A549 (cell line): ENCODE data around the gene CXCR1. TPM values are rescaled to one million over a fixed set of nuclear protein-coding genes. Genes with fewer than 3 reads are reported as not detected.
A peak's percentile ranks its signal among the peaks of the same experiment; 100 is the strongest.

Experiments used
- ATAC-seq, 2 experiments: fragments of 200-7000 bp in 1 of 2; fragments of >200 bp in 1 of 2; cut with Nextera tagmentation in 1 of 2; cut with Tn5 transposase in 1 of 2; 3 replicates each; pipeline versions ENCODE4 v1.8.0 to v1.9.1; 2018 to 2020; ENCODE audit warnings: mild to moderate bottlenecking in 1 of 2, moderate library complexity in 1 of 2
- CTCF ChIA-PET: fragments of 300-600 bp; sonication (Branson Sonifier 250); formaldehyde crosslinking; extraction: SDS; loops from one replicate; lab custom pipeline; 2021; ENCODE audit warnings: antibody characterized with exemption, inconsistent platforms; lab: Yijun Ruan, JAX
- POLR2A ChIA-PET: fragments of 350-600 bp; formaldehyde crosslinking; extraction: SDS; loops from one replicate; lab custom pipeline; 2021; ENCODE audit warnings: antibody characterized with exemption, inconsistent platforms; lab: Yijun Ruan, JAX
- DNase-seq, 2 experiments: peaks; one replicate each; pipeline versions ENCODE4 v3.0.0 to v3.0.0-alpha.2; 2011 to 2016; ENCODE audit warnings: low read depth in 1 of 2, low spot score in 1 of 2
- FAIRE-seq: peaks from 2 replicates; lab custom pipeline; 2011; peaks lifted over from hg19 to GRCh38; lab: Jason Lieb, UNC
- H3K27ac ChIP-seq, 2 experiments: fragments of >200 bp; sonication (Bioruptor Twin); formaldehyde crosslinking; 3 replicates each; pipeline ENCODE4 v1.5.1; 2016 to 2017
- H3K4me1 ChIP-seq: fragments of >200 bp; sonication (Bioruptor Twin); formaldehyde crosslinking; 3 replicates; pipeline ENCODE4 v1.6.1; 2016
- H3K4me2 ChIP-seq: fragments of >200 bp; sonication (Bioruptor Twin); formaldehyde crosslinking; 3 replicates; pipeline ENCODE4 v1.6.1; 2016
- H3K4me3 ChIP-seq: fragments of >200 bp; sonication (Bioruptor Twin); formaldehyde crosslinking; 3 replicates; pipeline ENCODE4 v1.5.1; 2016
- H3K9me3 ChIP-seq: fragments of >200 bp; sonication (Bioruptor Twin); formaldehyde crosslinking; 3 replicates; pipeline ENCODE4 v1.6.1; 2016
- ATOH8 ChIP-seq: fragments of 250-450 bp; sonication (Bioruptor Pico); IDR thresholded peaks from 2 replicates; pipeline ENCODE4 v1.5.0; 2020; ENCODE audit warnings: low read depth, mild to moderate bottlenecking, moderate library complexity
- BCL3 ChIP-seq: fragments of >200 bp; sonication (Bioruptor Twin); formaldehyde crosslinking; IDR thresholded peaks from 3 replicates; pipeline ENCODE4 v1.6.1; 2016
- BHLHE40 ChIP-seq: IDR thresholded peaks from 2 replicates; pipeline ENCODE4 v1.6.1; 2012; ENCODE audit warnings: low read depth, low read length, inconsistent platforms
- CBX8 ChIP-seq: fragments of 200-600 bp; sonication (generic); IDR thresholded peaks from 2 replicates; pipeline ENCODE4 v1.6.1; 2016
- ESRRA ChIP-seq: fragments of 150-350 bp; IDR thresholded peaks from 2 replicates; pipeline ENCODE4 v1.6.1; 2014; ENCODE audit warnings: mild to moderate bottlenecking, low read length, borderline replicate concordance
- FOXS1 ChIP-seq: fragments of 250-450 bp; sonication (Bioruptor Pico); IDR thresholded peaks from 2 replicates; pipeline ENCODE4 v1.5.0; 2020; ENCODE audit warnings: mild to moderate bottlenecking, moderate library complexity
- GATA3 ChIP-seq: IDR thresholded peaks from 2 replicates; pipeline ENCODE4 v1.6.1; 2012; ENCODE audit warnings: borderline replicate concordance
- HDAC2 ChIP-seq: fragments of 200-600 bp; sonication (generic); IDR thresholded peaks from 2 replicates; pipeline ENCODE4 v1.6.1; 2016
- HES2 ChIP-seq: fragments of >200 bp; sonication (Bioruptor Twin); formaldehyde crosslinking; IDR thresholded peaks from 2 replicates; pipeline ENCODE4 v1.6.1; 2016
- HEYL ChIP-seq: fragments of 250-450 bp; sonication (Bioruptor Pico); IDR thresholded peaks from 2 replicates; pipeline ENCODE4 v1.8.0; 2021; ENCODE audit warnings: mild to moderate bottlenecking, moderate library complexity
- HOXB13 ChIP-seq: fragments of 250-450 bp; sonication (Bioruptor Pico); IDR thresholded peaks from 2 replicates; pipeline ENCODE4 v1.5.0; 2020; ENCODE audit warnings: low read depth, mild to moderate bottlenecking, moderate library complexity
- HOXB5 ChIP-seq: fragments of 250-450 bp; sonication (Bioruptor Pico); IDR thresholded peaks from 2 replicates; pipeline ENCODE4 v1.5.0; 2020; ENCODE audit warnings: mild to moderate bottlenecking, moderate library complexity
- NR3C1 ChIP-seq: fragments of >200 bp; sonication (Bioruptor Twin); formaldehyde crosslinking; IDR thresholded peaks from 3 replicates; pipeline ENCODE4 v1.6.1; 2017
- PBX3 ChIP-seq: IDR thresholded peaks from 2 replicates; pipeline ENCODE4 v1.6.1; 2012
- RAD21 ChIP-seq, 2 experiments: fragments of >200 bp in 1 of 2; sonication (Bioruptor Twin) in 1 of 2; formaldehyde crosslinking in 1 of 2; IDR thresholded peaks in 1 of 2; conservative IDR thresholded peaks in 1 of 2; 2 replicates in 1 of 2; 3 replicates in 1 of 2; pipeline ENCODE4 v1.6.1; 2012 to 2018; ENCODE audit warnings: inconsistent platforms in 1 of 2
- REST ChIP-seq: fragments of 200-600 bp; sonication (generic); IDR thresholded peaks from 2 replicates; pipeline ENCODE4 v1.6.1; 2016; ENCODE audit warnings: antibody characterized with exemption, mild to moderate bottlenecking, moderate library complexity
- RNF2 ChIP-seq: fragments of 200-600 bp; sonication (generic); IDR thresholded peaks from 2 replicates; pipeline ENCODE4 v1.6.1; 2016; ENCODE audit warnings: low read depth, mild to moderate bottlenecking, antibody characterized with exemption, moderate library complexity, borderline replicate concordance
- SMC3 ChIP-seq: fragments of >200 bp; sonication (Bioruptor Twin); formaldehyde crosslinking; IDR thresholded peaks from 3 replicates; pipeline ENCODE4 v1.6.1; 2018; ENCODE audit warnings: inconsistent platforms
- SREBF2 ChIP-seq: fragments of 450-650 bp; IDR thresholded peaks from 2 replicates; pipeline ENCODE4 v1.6.1; 2014; ENCODE audit warnings: mild to moderate bottlenecking, moderate library complexity
- TFCP2L1 ChIP-seq: fragments of 250-450 bp; sonication (Bioruptor Pico); IDR thresholded peaks from 2 replicates; pipeline ENCODE4 v1.5.0; 2021; ENCODE audit warnings: mild to moderate bottlenecking
- TP53 ChIP-seq: fragments of 250-450 bp; sonication (Bioruptor Pico); IDR thresholded peaks from 2 replicates; pipeline ENCODE4 v1.5.0; 2021; ENCODE audit warnings: mild to moderate bottlenecking, moderate library complexity
- USF2 ChIP-seq: fragments of 450-650 bp; IDR thresholded peaks from 2 replicates; pipeline ENCODE4 v1.6.1; 2014; ENCODE audit warnings: antibody characterized with exemption
- ZFP36 ChIP-seq: fragments of 450-650 bp; IDR thresholded peaks from 2 replicates; pipeline ENCODE4 v1.6.1; 2014; ENCODE audit warnings: borderline replicate concordance; ENCODE audit not compliant: partially characterized antibody
- WGBS: methylation state at CpG from one replicate; pipeline ENCODE4 v1.1.6; 2017; ENCODE audit errors: missing lambda C conversion rate; 5-methylcytosine and 5-hydroxymethylcytosine counted together
- polyA plus RNA-seq, 4 experiments: library from polyadenylated mRNA; depleted of rRNA in 3 of 4; stranded (reverse); fragments of >200 nt; fragmentation: RNase III in 1 of 4; extraction: RNeasy Plus Mini Kit Qiagen cat#74134 plus additional on column Dnase treatment in 1 of 4; gene quantifications; 2 replicates in 3 of 4; 3 replicates in 1 of 4; pipeline ENCODE4 v1.2.3, GENCODE V29; 2011 to 2017
- TF ChIP-seq, protein P1 (sequence below): fragments of 150-350 bp; IDR thresholded peaks from 2 replicates; pipeline ENCODE4 v1.6.1; 2014; ENCODE audit warnings: low read depth, mild to moderate bottlenecking, low read length

Gene CXCR1
- polyA plus RNA-seq, 2 of the 4 experiments (the other 2 are of a cell fraction) = not detected

- TF ChIP-seq HDAC2 (no peak), HOXB13 (no peak), TP53 (CRISPR knock-in tag) (no peak), ESRRA (no peak), NR3C1 (no peak), GATA3 (no peak), FOXS1 (no peak)
- no peak overlapping the region for H3K4me3 ChIP-seq
- H3K4me2 ChIP-seq = no peak overlapping the region
- DNase-seq = no peak
- FAIRE-seq = no peak
- H3K27ac ChIP-seq = no peak overlapping the region
- CTCF ChIA-PET = interaction anchor here (0.6 to 1.3 kb wide), 3 partner anchors 104 to 268 kb away, joined by 3 to 4 read pairs (median 3); no protein-coding TSS in a partner anchor
- whole genome bisulfite sequencing = 87% methylated on average over 2 of the region's 2 CpGs
- no peaks in the 10 kb centered on the region for H3K9me3 ChIP-seq
- POLR2A ChIA-PET = no interaction called here
- ATAC-seq = no peak
- no peaks in the 10 kb centered on the region for H3K4me1 ChIP-seq
These were observed 21.8 kb upstream of the CXCR1 start for GRCh38 chr2:218188528-218188927.

GRCh38 chr2:218187296-218188015, 20.7 kb upstream of the CXCR1 start:
- no peak for FAIRE-seq
- Histone ChIP-seq H3K4me2 (no peak overlapping the region), H3K27ac (no peak overlapping the region), H3K4me1 (no peaks in the 10 kb centered on the region)
- WGBS = 82% methylated on average over 4 of the region's 4 CpGs
- no peak for TF ChIP-seq RNF2
- TF ChIP-seq SREBF2 = no peak
- TF ChIP-seq HEYL = no peak
- no peak for TF ChIP-seq BHLHE40
- TF ChIP-seq PBX3 = no peak
- TF ChIP-seq USF2 = no peak
- no peak for TF ChIP-seq ATOH8
- TF ChIP-seq, all 56 proteins: peak for 0
- ChIA-PET CTCF (interaction anchor here (0.6 to 1.5 kb wide), 11 partner anchors 8 to 462 kb away, joined by 3 to 5 read pairs (median 3); partner anchors contain the start of genes AAMP and PNKD), POLR2A (no interaction called here)
- Histone ChIP-seq H3K4me3 (no peak overlapping the region), H3K9me3 (no peaks in the 10 kb centered on the region)
- ATAC-seq (no peak), DNase-seq (no peak)

- DNase-seq = no peak
- POLR2A ChIA-PET = no interaction called here
- TF ChIP-seq SMC3 = no peak
- TF ChIP-seq HOXB5 (CRISPR knock-in tag) = no peak
- TF ChIP-seq ZFP36 = no peak
- no peak for TF ChIP-seq TFCP2L1 (CRISPR knock-in tag)
- no peak for TF ChIP-seq REST
- TF ChIP-seq, protein P1, sequence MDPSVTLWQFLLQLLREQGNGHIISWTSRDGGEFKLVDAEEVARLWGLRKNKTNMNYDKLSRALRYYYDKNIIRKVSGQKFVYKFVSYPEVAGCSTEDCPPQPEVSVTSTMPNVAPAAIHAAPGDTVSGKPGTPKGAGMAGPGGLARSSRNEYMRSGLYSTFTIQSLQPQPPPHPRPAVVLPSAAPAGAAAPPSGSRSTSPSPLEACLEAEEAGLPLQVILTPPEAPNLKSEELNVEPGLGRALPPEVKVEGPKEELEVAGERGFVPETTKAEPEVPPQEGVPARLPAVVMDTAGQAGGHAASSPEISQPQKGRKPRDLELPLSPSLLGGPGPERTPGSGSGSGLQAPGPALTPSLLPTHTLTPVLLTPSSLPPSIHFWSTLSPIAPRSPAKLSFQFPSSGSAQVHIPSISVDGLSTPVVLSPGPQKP = no peak
- TF ChIP-seq CBX8 = no peak
- TF ChIP-seq HES2 = no peak
- no peak for TF ChIP-seq BCL3
- TF ChIP-seq NR3C1 = no peak
- no peak for TF ChIP-seq RAD21 (conservative IDR thresholded peaks at IDR 0.05 in 1 of 2, IDR thresholded peaks at IDR 0.05 in 1 of 2)
- no peaks in the 10 kb centered on the region for H3K4me1 ChIP-seq
- FAIRE-seq = no peak
- H3K4me3 ChIP-seq = no peak overlapping the region
- no peak; a peak in 1 of 6 replicates for ATAC-seq
- peak overlapping the region; percentile 37 to 67; a peak in 4 of 6 replicates for H3K27ac ChIP-seq
- H3K9me3 ChIP-seq = no peaks in the 10 kb centered on the region
- WGBS = 5% methylated on average over 1 of the region's 1 CpG
- CTCF ChIA-PET = interaction anchor here (0.8 to 1.6 kb wide), 6 partner anchors 9 to 462 kb away, joined by 3 to 5 read pairs (median 4); partner anchors contain the start of genes AAMP and PNKD
- H3K4me2 ChIP-seq = no peak overlapping the region
These were observed 20.1 kb upstream of the CXCR1 start for GRCh38 chr2:218186876-218187275.
